ENCODE data around the gene CPSF4.

Gene CPSF4

DNA sequence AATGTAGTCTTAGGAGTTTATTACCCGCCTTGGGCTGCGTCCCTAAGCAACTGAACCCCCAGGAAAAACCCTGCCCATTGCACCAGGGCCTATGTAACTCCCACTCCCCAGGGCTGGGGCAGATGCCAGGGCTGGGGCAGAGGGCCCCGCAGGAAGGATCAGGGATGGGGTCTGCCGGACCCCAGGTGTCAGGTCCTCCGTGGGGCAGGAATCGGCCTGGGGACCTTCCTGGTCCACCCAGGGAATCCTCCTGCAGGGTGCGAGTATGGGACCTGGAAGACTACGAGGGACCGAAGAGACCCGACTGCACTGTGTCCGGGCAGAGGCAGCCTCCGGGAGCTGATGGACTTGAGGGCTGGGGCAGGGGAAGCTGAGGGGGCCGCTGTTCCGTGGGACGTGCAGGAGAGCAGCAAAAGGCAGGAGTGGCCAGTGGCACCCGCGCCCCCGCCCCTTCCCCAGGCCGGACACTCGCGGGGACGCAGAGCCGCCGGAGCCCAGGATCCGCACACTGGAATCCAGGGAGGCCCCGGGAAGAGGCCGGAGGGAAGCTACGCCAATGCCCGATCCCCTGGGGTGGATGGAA is 29.7 kb downstream of the CPSF4 start:
- no peak overlapping the region for H3K4me3 ChIP-seq (ENCODE audit: low read depth, low read length)
- ChIA-PET POLR2A (interaction anchor here (1.1 kb wide), 1 partner anchor 12 kb away, joined by 3 read pairs; no protein-coding TSS in a partner anchor), CTCF (no interaction called here)
- TF ChIP-seq, protein P1, sequence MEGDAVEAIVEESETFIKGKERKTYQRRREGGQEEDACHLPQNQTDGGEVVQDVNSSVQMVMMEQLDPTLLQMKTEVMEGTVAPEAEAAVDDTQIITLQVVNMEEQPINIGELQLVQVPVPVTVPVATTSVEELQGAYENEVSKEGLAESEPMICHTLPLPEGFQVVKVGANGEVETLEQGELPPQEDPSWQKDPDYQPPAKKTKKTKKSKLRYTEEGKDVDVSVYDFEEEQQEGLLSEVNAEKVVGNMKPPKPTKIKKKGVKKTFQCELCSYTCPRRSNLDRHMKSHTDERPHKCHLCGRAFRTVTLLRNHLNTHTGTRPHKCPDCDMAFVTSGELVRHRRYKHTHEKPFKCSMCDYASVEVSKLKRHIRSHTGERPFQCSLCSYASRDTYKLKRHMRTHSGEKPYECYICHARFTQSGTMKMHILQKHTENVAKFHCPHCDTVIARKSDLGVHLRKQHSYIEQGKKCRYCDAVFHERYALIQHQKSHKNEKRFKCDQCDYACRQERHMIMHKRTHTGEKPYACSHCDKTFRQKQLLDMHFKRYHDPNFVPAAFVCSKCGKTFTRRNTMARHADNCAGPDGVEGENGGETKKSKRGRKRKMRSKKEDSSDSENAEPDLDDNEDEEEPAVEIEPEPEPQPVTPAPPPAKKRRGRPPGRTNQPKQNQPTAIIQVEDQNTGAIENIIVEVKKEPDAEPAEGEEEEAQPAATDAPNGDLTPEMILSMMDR (IDR thresholded peaks at IDR 0.05; ENCODE audit: insufficient read depth, low read length, missing control alignments), result no peak
- DNase-seq (ENCODE audit: low read depth, low spot score), result no peak

DNA sequence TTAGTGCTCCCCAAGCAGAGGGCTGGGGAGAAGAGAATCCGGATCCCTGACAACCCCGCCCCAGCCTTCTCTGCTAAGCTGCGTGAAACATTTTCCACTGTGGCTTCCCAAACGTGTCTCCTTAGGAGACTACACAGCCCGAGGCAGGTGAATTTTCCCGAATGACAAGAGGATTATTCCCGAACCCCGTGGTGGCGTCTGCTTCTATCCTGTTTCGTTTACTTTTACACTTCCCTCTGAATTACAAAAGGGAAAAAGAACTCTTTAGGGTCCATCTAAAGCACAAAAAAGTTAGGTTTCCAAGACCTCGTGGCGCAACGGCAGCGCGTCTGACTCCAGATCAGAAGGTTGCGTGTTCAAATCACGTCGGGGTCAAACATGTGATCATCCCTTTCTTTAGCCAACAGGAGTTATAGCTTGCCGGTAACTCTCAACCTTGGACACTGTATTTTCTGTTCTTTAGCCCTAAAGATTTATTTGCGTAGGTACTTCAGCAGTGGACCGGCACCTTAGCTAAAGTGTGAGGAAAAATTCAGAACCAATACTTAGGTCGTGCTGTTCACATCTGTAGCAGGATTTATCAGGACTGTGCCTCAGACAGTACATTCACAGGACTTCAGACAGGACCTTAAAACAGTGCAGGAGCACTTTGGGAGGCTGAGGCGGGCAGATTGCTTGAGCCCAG is 30.8 kb downstream of the CPSF4 start:
- ChIA-PET POLR2A (interaction anchor here (0.5 kb wide), 1 partner anchor 47 kb away, joined by 3 read pairs; no protein-coding TSS in a partner anchor), CTCF (no interaction called here)
- no peak overlapping the region for H3K4me3 ChIP-seq (ENCODE audit: low read depth, low read length)
- no peak for DNase-seq (ENCODE audit: low read depth, low spot score)
- TF ChIP-seq, protein P1 (IDR thresholded peaks at IDR 0.05; ENCODE audit: insufficient read depth, low read length, missing control alignments), result no peak

DNA sequence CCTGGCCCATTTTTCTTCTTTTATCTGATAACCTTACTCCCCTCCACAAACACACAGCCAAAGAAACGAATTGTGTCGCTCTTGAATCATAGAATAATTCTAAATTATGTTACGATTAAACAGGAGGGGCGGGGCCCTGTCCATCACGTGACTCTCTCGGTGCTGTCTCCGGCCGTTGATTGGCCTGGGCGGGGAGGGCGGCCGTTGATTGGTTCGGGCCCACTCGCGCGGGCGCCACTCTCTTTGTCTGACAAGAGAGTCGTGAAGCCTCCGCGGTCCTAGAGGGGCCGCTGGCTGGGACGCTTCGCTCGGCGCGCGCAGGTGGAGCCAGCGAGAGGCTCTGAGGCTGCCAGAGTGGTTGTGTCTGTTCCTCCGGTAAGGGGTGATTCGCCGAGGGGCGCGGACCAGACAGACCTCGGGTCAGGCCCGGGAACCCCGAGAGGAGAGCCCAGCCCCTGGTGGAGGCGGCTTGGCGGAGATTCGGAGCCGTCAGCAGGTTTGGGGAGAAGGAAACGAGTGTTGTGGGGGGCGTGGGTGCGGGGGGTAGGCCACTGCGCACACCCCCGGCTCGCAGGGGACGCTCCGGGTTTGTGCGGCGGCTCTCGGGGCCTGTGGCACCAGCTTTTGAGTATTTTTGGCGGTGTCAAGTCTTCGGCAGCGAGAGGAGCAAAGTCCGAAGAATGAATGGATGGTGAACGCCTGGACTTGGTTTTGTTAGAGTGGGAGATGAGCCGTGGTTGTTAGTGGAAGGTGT is 34.0 kb downstream of the CPSF4 start, which contains the start of gene ZNF789:
TSS of gene ZNF789 (plus strand) at position 330 of the 754 bp plus-strand sequence. CDS start 3,567 bp downstream, outside the sequence.
- CTCF ChIA-PET, result interaction anchor here (0.7 to 1.7 kb wide), 3 partner anchors 8 to 48 kb away, joined by 3 to 5 read pairs (median 5); partner anchors contain the start of gene ZNF394
- POLR2A ChIA-PET, result interaction anchor here (0.8 kb wide), 1 partner anchor 32 kb away, joined by 3 read pairs; the partner anchor contains the start of gene ZKSCAN5
- peak within 1 kb of the TSS; percentile 93 for H3K4me3 ChIP-seq (ENCODE audit: low read depth, low read length)
- peak; percentile 75 for DNase-seq (ENCODE audit: low read depth, low spot score)
- TF ChIP-seq, protein P1 (IDR thresholded peaks at IDR 0.05; ENCODE audit: insufficient read depth, low read length, missing control alignments), result no peak

DNA sequence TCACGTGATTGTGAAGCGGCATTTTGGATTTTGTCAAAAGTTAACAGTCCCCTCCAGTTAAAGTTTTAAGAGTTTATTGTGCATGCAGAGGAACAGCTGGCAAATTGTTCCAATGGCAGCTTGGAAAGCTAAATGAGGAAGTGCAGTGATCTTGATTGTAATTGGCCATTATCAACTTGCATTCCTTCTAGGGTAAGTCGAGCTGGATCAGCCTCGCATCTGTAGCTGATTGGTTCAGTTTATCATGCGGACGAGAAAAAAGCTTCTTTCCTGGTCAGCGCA is 34.5 kb downstream of the CPSF4 start:
- ChIA-PET CTCF (interaction anchor here (0.7 to 1.7 kb wide), 3 partner anchors 8 to 48 kb away, joined by 3 to 5 read pairs (median 5); partner anchors contain the start of gene ZNF394), POLR2A (interaction anchor here (0.8 kb wide), 1 partner anchor 31 kb away, joined by 3 read pairs; the partner anchor contains the start of gene ZKSCAN5)
- TF ChIP-seq, protein P1 (IDR thresholded peaks at IDR 0.05; ENCODE audit: insufficient read depth, low read length, missing control alignments), result no peak
- DNase-seq (ENCODE audit: low read depth, low spot score), result peak; percentile 52
- H3K4me3 ChIP-seq (ENCODE audit: low read depth, low read length), result peak overlapping the region; percentile 93

DNA sequence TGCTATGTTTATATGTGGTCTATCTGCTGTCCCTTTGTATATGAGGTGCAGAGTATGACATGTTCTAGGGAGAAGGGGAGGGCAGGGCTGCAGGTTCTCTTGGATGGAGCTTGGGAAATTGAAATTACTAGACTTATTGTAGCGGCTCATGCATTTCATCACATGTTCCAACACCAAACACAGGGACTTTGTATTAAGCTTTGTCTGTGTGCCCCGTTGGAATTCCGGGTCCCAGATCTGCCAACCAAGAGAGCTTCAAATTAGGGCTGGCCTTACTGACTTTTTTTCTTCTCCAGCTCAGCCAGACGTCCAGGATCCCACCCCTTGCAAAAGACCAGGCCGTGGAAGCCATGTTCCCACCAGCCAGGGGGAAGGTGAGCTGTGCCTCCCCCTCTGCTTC is 37.4 kb downstream of the CPSF4 start:
- ChIA-PET CTCF (no interaction called here), POLR2A (interaction anchor here (0.8 kb wide), 1 partner anchor 83 kb away, joined by 3 read pairs; no protein-coding TSS in a partner anchor)
- TF ChIP-seq, protein P1 (IDR thresholded peaks at IDR 0.05; ENCODE audit: insufficient read depth, low read length, missing control alignments), result no peak
- no peak for DNase-seq (ENCODE audit: low read depth, low spot score)
- H3K4me3 ChIP-seq (ENCODE audit: low read depth, low read length), result no peak overlapping the region

Measured in AG04449 (cell line).